ENCODE measurements around the gene AGTRAP. TPM values are rescaled to one million over a fixed set of nuclear protein-coding genes. Genes with fewer than 3 reads are reported as not detected.

The AGTRAP gene
- total and polyA plus RNA-seq, 2 of the 8 experiments (the other 6 are each of a cell fraction or from before 2014, with no cell fraction given), result 69.7 to 192 TPM

DNA sequence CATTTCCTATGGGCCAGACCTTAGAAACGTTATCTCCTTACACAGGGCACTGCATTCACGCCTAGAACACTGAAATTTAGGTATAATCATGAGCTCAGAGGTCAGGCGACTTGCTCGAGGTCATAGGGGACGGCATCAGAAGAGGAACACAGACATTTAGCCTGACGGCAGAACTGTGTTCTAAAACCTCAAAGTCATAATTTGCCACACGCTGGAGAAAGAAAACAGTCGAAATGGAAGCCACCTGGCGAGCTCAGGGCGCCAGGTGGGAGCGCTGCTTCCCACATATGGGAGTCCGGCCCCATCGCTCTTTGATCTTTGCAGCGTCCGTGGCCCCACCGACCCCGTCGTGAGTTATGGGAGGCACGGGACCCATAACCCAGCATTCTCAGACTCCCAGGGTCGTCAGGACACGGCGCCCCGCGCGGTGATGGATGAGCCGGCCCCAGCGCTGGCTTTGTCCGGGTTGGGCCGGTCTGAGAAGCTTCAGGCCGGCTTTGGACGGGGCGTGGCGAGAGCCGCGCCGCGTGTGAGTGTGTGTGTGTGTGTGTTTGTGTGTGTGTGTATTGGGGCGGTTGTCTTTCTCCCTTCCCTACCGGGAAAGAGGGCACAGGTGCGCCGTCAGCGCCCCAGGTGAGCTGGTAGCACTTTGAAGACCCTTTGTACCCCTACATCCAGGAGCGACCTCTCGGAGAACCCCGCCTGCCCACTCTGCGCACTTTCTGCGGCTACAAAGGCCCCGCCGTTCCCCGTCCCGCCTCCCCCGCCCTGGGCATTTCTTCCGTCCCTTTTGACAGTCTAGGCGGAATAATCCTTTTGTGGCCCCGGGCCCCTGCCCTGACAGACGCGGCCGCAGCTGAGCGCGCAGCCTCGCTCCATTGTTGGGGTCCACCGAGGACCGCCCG lies 45.3 kb upstream of the AGTRAP start (continued):
- no peak for TF ChIP-seq ZNF274 (IDR thresholded peaks at IDR 0.05; ENCODE audit: borderline replicate concordance, extremely low read depth, low read length)
- TF ChIP-seq EP300 (IDR thresholded peaks at IDR 0.05; ENCODE audit: borderline replicate concordance in 1 of 2, low read depth in 2 of 2, low read length in 2 of 2), result peak in 1 of 2 experiments; percentile 36; a peak in 1 of 3 replicates
- no peak for TF ChIP-seq ASH2L (IDR thresholded peaks at IDR 0.05; ENCODE audit: low read length)
- TF ChIP-seq NANOG (IDR thresholded peaks at IDR 0.05; ENCODE audit: insufficient read depth, low read depth, low read length, poor library complexity, severe bottlenecking), result no peak
- TF ChIP-seq RNF2 (IDR thresholded peaks at IDR 0.05; ENCODE audit: borderline replicate concordance, low read depth, low read length, missing control alignments, poor library complexity, severe bottlenecking), result no peak
- TF ChIP-seq, protein P1, sequence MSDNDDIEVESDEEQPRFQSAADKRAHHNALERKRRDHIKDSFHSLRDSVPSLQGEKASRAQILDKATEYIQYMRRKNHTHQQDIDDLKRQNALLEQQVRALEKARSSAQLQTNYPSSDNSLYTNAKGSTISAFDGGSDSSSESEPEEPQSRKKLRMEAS (IDR thresholded peaks at IDR 0.05), result 0 out of 2 replicates have a peak, but pooled peaks have one; percentile 31
- TF ChIP-seq CBX5 (IDR thresholded peaks at IDR 0.05; ENCODE audit: low read depth, low read length), result no peak
- no peak for TF ChIP-seq TCF12 (IDR thresholded peaks at IDR 0.05; ENCODE audit: low read depth, low read length)
- TF ChIP-seq CTBP2 (IDR thresholded peaks at IDR 0.05; ENCODE audit: borderline replicate concordance, insufficient read depth, insufficient read length, low read length), result no peak
- no peak; the same call in 1 of the 2 replicates for TF ChIP-seq NRF1 (IDR thresholded peaks at IDR 0.05; ENCODE audit: low read depth, low read length)
- TF ChIP-seq SAP30 (IDR thresholded peaks at IDR 0.05; ENCODE audit: insufficient read depth, insufficient replicate concordance, low read length), result peak; percentile 69
- no peak for TF ChIP-seq CEBPB (IDR thresholded peaks at IDR 0.05; ENCODE audit: low read depth, low read length)
- TF ChIP-seq TAF7 (optimal IDR thresholded peaks at IDR 0.05; ENCODE audit: borderline replicate concordance, low read depth, low read length), result peak; percentile 52
- TF ChIP-seq GABPA (IDR thresholded peaks at IDR 0.05; ENCODE audit: borderline replicate concordance, insufficient read depth, low read length), result no peak
- TF ChIP-seq PHF8 (conservative IDR thresholded peaks at IDR 0.05; ENCODE audit: low read depth, low read length), result peak; percentile 9; the same call in 1 of the 2 replicates

Data from H1 (cell line).